Measurements from ENCODE around the gene C19orf12. TPM values are rescaled to one million over a fixed set of nuclear protein-coding genes. Genes with fewer than 3 reads are reported as not detected.

C19orf12 gene
- total RNA-seq, 1 experiment from 2014 or later: 17.5 TPM

DNA sequence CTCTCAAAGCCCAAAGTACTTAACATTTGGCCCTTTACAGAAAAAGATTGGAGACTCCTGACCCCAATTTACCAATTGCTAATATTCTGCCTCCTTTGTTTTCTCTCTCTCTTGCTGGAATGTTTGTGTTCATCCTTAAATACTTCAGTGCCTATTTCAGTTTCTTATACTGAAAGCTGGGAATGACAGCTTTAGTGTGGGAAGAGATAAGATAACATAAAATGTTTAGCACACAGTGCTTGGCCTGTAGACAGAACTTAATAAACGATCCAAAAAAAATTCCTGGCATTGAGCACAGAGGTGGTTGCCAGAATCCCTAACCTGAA is 52.8 kb downstream of the C19orf12 start:
- H3K4me2 ChIP-seq (ENCODE audit: insufficient read depth, insufficient read length, low read length): no peak overlapping the region
- no peak for DNase-seq
- no peak overlapping the region for H4K91ac ChIP-seq (ENCODE audit: insufficient read length, low read depth, low read length)
- H2AFZ ChIP-seq (ENCODE audit: low read length): no peak overlapping the region
- H3K14ac ChIP-seq (ENCODE audit: insufficient read depth, low read length): no peak overlapping the region
- H3K4ac ChIP-seq (ENCODE audit: low read depth, low read length): no peak overlapping the region
- H3T11ph ChIP-seq (ENCODE audit: low read length): no peak overlapping the region
- no peak overlapping the region for H4K8ac ChIP-seq (replicated peaks; ENCODE audit: insufficient read length, low read depth, low read length)
- H2BK20ac ChIP-seq (ENCODE audit: low read depth, low read length, poor library complexity, severe bottlenecking): no peak overlapping the region
- H3K27ac Mint-ChIP-seq: no peak overlapping the region
- H3K9ac ChIP-seq (ENCODE audit: extremely low read depth, insufficient read length, low read length): no peak overlapping the region
- no peak overlapping the region for H4K5ac ChIP-seq (ENCODE audit: insufficient read length, low read depth, low read length)
- peaks cover 4% of the 10 kb centered on the region; the same call in 1 of the 2 replicates for H3K4me1 ChIP-seq (ENCODE audit: insufficient read depth, low read length)
- no peak overlapping the region for H3K56ac ChIP-seq (ENCODE audit: insufficient read length, low read depth, low read length)
- no peaks in the 10 kb centered on the region for H4K20me1 ChIP-seq (ENCODE audit: control insufficient read depth, insufficient read depth, insufficient read length)
- no peak overlapping the region for H3K18ac ChIP-seq (ENCODE audit: insufficient read length, low read depth, low read length)
- no peak overlapping the region for H2BK5ac ChIP-seq (ENCODE audit: insufficient read length, low read length)
- H3K4me1 Mint-ChIP-seq: peaks cover 7 to 11% of the 10 kb centered on the region in 2 experiments
- no peaks in the 10 kb centered on the region for H3K9me3 Mint-ChIP-seq
- no peak overlapping the region for H3K23ac ChIP-seq (ENCODE audit: insufficient read length, low read depth, low read length)
- H3K27me3 Mint-ChIP-seq (ENCODE audit: low read depth): peaks cover 11% of the 10 kb centered on the region
- no peaks in the 10 kb centered on the region for H3K79me2 ChIP-seq (ENCODE audit: insufficient read depth, low read length)
- no peak overlapping the region for H3K4me3 Mint-ChIP-seq
- no peaks in the 10 kb centered on the region for H3K79me1 ChIP-seq (ENCODE audit: insufficient read depth, low read depth, low read length, poor library complexity, severe bottlenecking)
- H2AK5ac ChIP-seq (ENCODE audit: insufficient read length, low read length): no peak overlapping the region
- H3K36me3 Mint-ChIP-seq (ENCODE audit: insufficient read depth in 1 of 3, low read depth in 3 of 3): peaks cover 0 to 2% (median 0%) of the 10 kb centered on the region in 3 experiments; a peak in 1 of 7 replicates
- WGBS (ENCODE audit: extremely low coverage, insufficient read length, low lambda C conversion rate): no CpG with 5 or more reads among the region's 1 CpG
- no peaks in the 10 kb centered on the region for H3K27me3 ChIP-seq (ENCODE audit: insufficient read depth, low read length)
- H3K27ac ChIP-seq (ENCODE audit: insufficient read length, low read depth, low read length): no peak overlapping the region
- TF ChIP-seq, protein P1, sequence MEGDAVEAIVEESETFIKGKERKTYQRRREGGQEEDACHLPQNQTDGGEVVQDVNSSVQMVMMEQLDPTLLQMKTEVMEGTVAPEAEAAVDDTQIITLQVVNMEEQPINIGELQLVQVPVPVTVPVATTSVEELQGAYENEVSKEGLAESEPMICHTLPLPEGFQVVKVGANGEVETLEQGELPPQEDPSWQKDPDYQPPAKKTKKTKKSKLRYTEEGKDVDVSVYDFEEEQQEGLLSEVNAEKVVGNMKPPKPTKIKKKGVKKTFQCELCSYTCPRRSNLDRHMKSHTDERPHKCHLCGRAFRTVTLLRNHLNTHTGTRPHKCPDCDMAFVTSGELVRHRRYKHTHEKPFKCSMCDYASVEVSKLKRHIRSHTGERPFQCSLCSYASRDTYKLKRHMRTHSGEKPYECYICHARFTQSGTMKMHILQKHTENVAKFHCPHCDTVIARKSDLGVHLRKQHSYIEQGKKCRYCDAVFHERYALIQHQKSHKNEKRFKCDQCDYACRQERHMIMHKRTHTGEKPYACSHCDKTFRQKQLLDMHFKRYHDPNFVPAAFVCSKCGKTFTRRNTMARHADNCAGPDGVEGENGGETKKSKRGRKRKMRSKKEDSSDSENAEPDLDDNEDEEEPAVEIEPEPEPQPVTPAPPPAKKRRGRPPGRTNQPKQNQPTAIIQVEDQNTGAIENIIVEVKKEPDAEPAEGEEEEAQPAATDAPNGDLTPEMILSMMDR (conservative IDR thresholded peaks at IDR 0.05): no peak
- H2BK15ac ChIP-seq (ENCODE audit: low read depth, low read length): no peak overlapping the region
- no peak overlapping the region for H2BK120ac ChIP-seq (ENCODE audit: low read depth, low read length, poor library complexity, severe bottlenecking)
- H3K9me3 ChIP-seq (ENCODE audit: control insufficient read depth, low read depth, low read length): no peaks in the 10 kb centered on the region
- peaks cover 14% of the 10 kb centered on the region for H3K23me2 ChIP-seq (ENCODE audit: insufficient read length, low read depth, low read length, poor library complexity, severe bottlenecking)
- no peak overlapping the region for H2BK12ac ChIP-seq (ENCODE audit: insufficient read length, low read depth, low read length)
